ENCODE results near the gene TOMM5. TPM values are rescaled to one million over a fixed set of nuclear protein-coding genes. Genes with fewer than 3 reads are reported as not detected.

Gene TOMM5
- total RNA-seq, 4 donors from 2014 or later: 14.3 to 70.3 (median 63.1) TPM

GRCh38 chr9:37575511-37575914 is 16.9 kb downstream of the TOMM5 start:
- intact Hi-C loops (cut with DNase I; ENCODE audit: low total_unique reads) (no loop called here), in situ Hi-C loops (cut with MboI; ENCODE audit: low pct_ligation_motif_present in 1 of 4, low pct_unique_long_range_greater_than_20kb in 1 of 4, low sequenced_read_pairs in 3 of 4) (loop anchor here in 1 of 4 donors (25.0 kb wide), 3 partner anchors 212 to 487 kb away; partner anchors contain the start of genes EXOSC3, SHB and SLC25A51)
- Histone ChIP-seq H3K4me1 (peaks cover 12 to 36% (median 25%) of the 10 kb centered on the region in 4 donors), H3K4me3 (peak overlapping the region; percentile 84 to 92 (median 88)), H3K27ac (peak overlapping the region; percentile 86 to 95 (median 92)), H3K36me3 (no peaks in the 10 kb centered on the region), H3K27me3 (no peaks in the 10 kb centered on the region), H3K9me3 (no peaks in the 10 kb centered on the region)
- DNase-seq: peak; percentile 35
- 5% methylated on average over 5 of the region's 5 CpGs; no CpG with 5 or more reads in 1 of the 2 donors for WGBS, 2 donors (ENCODE audit: low coverage in 1 of 2)
- TF ChIP-seq POLR2AphosphoS5 (IDR thresholded peaks at IDR 0.05): no peak
- no peak for TF ChIP-seq CTCF (IDR thresholded peaks at IDR 0.05)
- TF ChIP-seq EP300 (IDR thresholded peaks at IDR 0.05; ENCODE audit: low read depth): no peak
- TF ChIP-seq POLR2A (IDR thresholded peaks at IDR 0.05): no peak

GRCh38 chr9:37575001-37575400 is 17.4 kb downstream of the TOMM5 start:
- no peaks in the 10 kb centered on the region for H3K9me3 ChIP-seq
- peak overlapping the region in 3 of 4 donors; percentile 84 to 92 (median 90) for H3K4me3 ChIP-seq
- H3K27me3 ChIP-seq: no peaks in the 10 kb centered on the region
- intact Hi-C loops (cut with DNase I; ENCODE audit: low total_unique reads) (no loop called here), in situ Hi-C loops (cut with MboI; ENCODE audit: low pct_ligation_motif_present in 1 of 4, low pct_unique_long_range_greater_than_20kb in 1 of 4, low sequenced_read_pairs in 3 of 4) (loop anchor here in 1 of 4 donors (25.0 kb wide), 3 partner anchors 212 to 487 kb away; partner anchors contain the start of genes EXOSC3, SHB and SLC25A51)
- peak overlapping the region; percentile 86 to 95 (median 92) for H3K27ac ChIP-seq
- H3K4me1 ChIP-seq: peaks cover 12 to 36% (median 25%) of the 10 kb centered on the region in 4 donors
- TF ChIP-seq EP300 (IDR thresholded peaks at IDR 0.05; ENCODE audit: low read depth) (no peak), POLR2AphosphoS5 (IDR thresholded peaks at IDR 0.05) (no peak), POLR2A (IDR thresholded peaks at IDR 0.05) (no peak), CTCF (IDR thresholded peaks at IDR 0.05) (no peak)
- no peaks in the 10 kb centered on the region for H3K36me3 ChIP-seq
- no peak for DNase-seq
- 14 to 37% methylated on average over 2 to 5 of the region's 5 CpGs for WGBS, 2 donors (ENCODE audit: low coverage in 1 of 2)

- WGBS, 2 donors (ENCODE audit: low coverage in 1 of 2): 12 to 36% methylated on average over 5 of the region's 5 CpGs
- Histone ChIP-seq H3K9me3 (no peaks in the 10 kb centered on the region), H3K4me3 (peak overlapping the region in 1 of 4 donors; percentile 84), H3K36me3 (no peaks in the 10 kb centered on the region), H3K27ac (peak overlapping the region; percentile 86 to 95 (median 92)), H3K27me3 (no peaks in the 10 kb centered on the region), H3K4me1 (peaks cover 12 to 36% (median 25%) of the 10 kb centered on the region in 4 donors)
- TF ChIP-seq POLR2A (IDR thresholded peaks at IDR 0.05) (no peak), CTCF (IDR thresholded peaks at IDR 0.05) (no peak), EP300 (IDR thresholded peaks at IDR 0.05; ENCODE audit: low read depth) (no peak), POLR2AphosphoS5 (IDR thresholded peaks at IDR 0.05) (no peak)
- intact Hi-C loops (cut with DNase I; ENCODE audit: low total_unique reads): loop anchor here (5.0 kb wide), 1 partner anchor 82 kb away; no protein-coding TSS in a partner anchor
- in situ Hi-C loops (cut with MboI; ENCODE audit: low pct_ligation_motif_present in 1 of 4, low pct_unique_long_range_greater_than_20kb in 1 of 4, low sequenced_read_pairs in 3 of 4): no loop called here
- DNase-seq: no peak
Observed at GRCh38 chr9:37574241-37574721, 18.1 kb downstream of the TOMM5 start.

- no peak for DNase-seq
- no peaks in the 10 kb centered on the region for H3K9me3 ChIP-seq
- no peak overlapping the region for H3K4me3 ChIP-seq
- no peak overlapping the region for H3K27ac ChIP-seq
- intact Hi-C loops (cut with DNase I; ENCODE audit: low total_unique reads) (loop anchor here (5.0 kb wide), 1 partner anchor 79 kb away; no protein-coding TSS in a partner anchor), in situ Hi-C loops (cut with MboI; ENCODE audit: low pct_ligation_motif_present in 1 of 4, low pct_unique_long_range_greater_than_20kb in 1 of 4, low sequenced_read_pairs in 3 of 4) (no loop called here)
- H3K36me3 ChIP-seq: no peaks in the 10 kb centered on the region
- TF ChIP-seq EP300 (IDR thresholded peaks at IDR 0.05; ENCODE audit: low read depth): no peak
- TF ChIP-seq POLR2A (IDR thresholded peaks at IDR 0.05): no peak
- H3K4me1 ChIP-seq: peaks cover 12 to 27% (median 19%) of the 10 kb centered on the region in 4 donors
- H3K27me3 ChIP-seq: no peaks in the 10 kb centered on the region
- WGBS, 2 donors (ENCODE audit: low coverage in 1 of 2): 83 to 96% methylated on average over 1 of the region's 1 CpG
Observed at GRCh38 chr9:37571282-37571681, 21.1 kb downstream of the TOMM5 start.
